GM19438 (cell line): ENCODE measurements around the gene IL4I1.

ENCODE experiments used
- ATAC-seq: cut with Tn5 transposase; IDR thresholded peaks from one replicate; pipeline ENCODE4 v1.9.1; 2021; ENCODE audit warnings: low read depth; ENCODE audit not compliant: unreplicated experiment

IL4I1 gene

DNA sequence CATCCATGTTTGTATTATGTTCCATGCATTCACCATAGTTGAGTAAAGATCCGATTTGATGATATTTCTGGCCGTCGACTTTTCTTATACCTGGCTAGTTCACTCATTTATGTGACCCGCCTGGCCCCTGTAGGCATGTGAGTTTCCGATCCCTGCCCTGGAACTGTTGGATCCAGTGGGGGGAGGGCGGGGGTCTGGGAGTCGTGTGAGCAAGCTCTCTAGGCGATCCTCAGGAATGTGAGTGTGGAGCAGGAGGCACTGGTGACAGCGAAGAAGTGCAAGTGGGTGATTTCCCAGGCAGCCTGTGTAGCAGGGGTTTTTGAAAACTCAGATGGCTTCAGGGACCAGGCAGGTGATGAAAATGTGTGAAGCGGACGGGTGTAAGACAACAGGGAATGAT lies 56.4 kb downstream of the IL4I1 start:
- ATAC-seq = no peak

DNA sequence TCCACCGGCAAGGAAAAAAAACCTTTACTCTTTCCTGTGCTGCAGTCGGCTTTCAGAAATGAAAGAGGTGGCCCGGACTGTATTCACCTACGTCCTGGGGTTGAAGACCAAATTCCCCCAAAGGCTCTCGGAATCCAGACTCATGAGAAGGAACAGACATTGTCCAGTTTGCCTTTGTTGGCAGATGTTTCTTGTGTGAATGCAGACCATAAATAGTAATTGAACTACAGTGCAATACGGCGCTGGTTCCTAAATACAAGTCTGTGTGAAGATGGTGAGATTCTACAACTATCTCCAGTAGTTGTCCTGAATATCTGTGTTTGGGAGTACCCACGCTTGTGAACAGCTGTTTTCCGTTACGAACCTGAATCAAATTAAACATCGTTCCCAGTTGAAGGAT lies 57.0 kb downstream of the IL4I1 start:
- no peak for ATAC-seq
